Measurements from ENCODE around the gene DOCK6. TPM values are rescaled to one million over a fixed set of nuclear protein-coding genes. Genes with fewer than 3 reads are reported as not detected.

The DOCK6 gene
- polyA plus RNA-seq, 1 donor from 2014 or later, result not detected

DNA sequence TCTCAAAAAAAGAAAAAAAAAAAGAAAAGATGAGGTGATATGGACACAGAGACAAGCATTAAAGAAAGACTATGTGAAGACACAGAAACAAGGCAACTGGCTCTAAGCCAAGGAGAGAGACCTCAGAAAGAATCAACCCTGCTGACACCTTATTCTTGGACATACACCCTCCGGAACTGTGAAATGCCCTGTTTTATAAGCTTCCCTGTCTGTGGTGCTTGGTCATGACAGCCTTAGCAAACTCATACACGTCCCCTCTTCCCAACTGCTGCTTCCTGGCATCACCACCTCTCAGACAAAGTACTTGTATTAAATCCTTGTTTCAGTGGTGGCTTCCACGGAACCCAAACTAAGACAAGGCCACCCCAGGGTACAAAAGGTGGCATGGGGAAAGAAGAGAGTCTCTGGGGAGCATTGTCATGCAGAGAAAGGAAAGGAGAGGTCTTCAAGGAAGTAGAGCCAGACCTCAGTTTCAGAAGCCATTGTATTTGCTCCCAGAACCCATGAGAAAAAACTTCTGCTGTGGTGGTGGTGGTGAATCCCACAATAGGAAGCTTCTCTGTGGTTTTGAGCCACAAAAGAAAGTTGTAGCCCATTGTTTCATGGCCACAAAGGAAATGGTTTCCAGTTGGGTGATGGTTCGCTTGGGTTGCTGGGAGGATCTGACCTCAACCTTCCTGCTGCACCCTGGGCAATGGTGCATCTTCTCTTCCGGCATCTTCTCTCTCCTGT, 17.3 kb upstream of the DOCK6 start (continued):
- TF ChIP-seq EP300 (conservative IDR thresholded peaks at IDR 0.05; ENCODE audit: poor library complexity, severe bottlenecking) (no peak), POLR2AphosphoS5 (IDR thresholded peaks at IDR 0.05) (no peak)

DNA sequence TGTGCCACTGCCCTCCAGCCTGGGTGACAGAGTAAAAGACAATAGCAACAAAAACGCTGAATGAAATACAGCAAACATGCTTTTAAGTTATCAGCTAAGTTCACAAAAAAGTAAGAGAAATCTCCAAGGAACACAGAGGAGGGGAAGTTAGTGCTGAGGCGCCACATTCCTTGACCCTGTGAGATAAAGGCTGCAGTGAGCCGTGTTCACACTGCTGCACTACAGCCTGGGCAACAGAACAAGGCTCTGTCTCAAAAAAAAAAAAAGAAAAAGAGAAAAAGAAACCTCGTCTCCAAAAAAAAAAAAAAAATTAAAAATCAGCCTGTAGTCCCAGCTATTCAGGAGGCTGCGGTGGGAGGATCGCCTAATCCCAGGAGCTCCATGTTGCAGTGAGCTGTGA, 16.3 kb upstream of the DOCK6 start:
- Histone ChIP-seq H3K9me3 (ENCODE audit: low read length) (no peaks in the 10 kb centered on the region), H3K4me3 (ENCODE audit: low read length) (no peak overlapping the region), H3F3A (ENCODE audit: insufficient read depth, low read length, poor library complexity, severe bottlenecking) (no peaks in the 10 kb centered on the region), H3K9me2 (ENCODE audit: insufficient read depth, low read length) (no peaks in the 10 kb centered on the region), H3K79me2 (replicated peaks; ENCODE audit: insufficient read depth, low read length) (no peaks in the 10 kb centered on the region), H3K27me3 (ENCODE audit: insufficient read depth, low read depth, low read length) (no peaks in the 10 kb centered on the region), H3K9ac (ENCODE audit: low read length) (no peak overlapping the region), H3K4me2 (ENCODE audit: low read length) (no peak overlapping the region), H3K27ac (ENCODE audit: low read length) (no peak overlapping the region), H3K36me3 (ENCODE audit: insufficient read depth, low read length) (no peaks in the 10 kb centered on the region), H4K20me1 (ENCODE audit: insufficient read depth) (no peaks in the 10 kb centered on the region), H2AFZ (ENCODE audit: low read depth, low read length) (no peak overlapping the region)
- TF ChIP-seq RAD21 (conservative IDR thresholded peaks at IDR 0.05), result no peak
- TF ChIP-seq, protein P1, sequence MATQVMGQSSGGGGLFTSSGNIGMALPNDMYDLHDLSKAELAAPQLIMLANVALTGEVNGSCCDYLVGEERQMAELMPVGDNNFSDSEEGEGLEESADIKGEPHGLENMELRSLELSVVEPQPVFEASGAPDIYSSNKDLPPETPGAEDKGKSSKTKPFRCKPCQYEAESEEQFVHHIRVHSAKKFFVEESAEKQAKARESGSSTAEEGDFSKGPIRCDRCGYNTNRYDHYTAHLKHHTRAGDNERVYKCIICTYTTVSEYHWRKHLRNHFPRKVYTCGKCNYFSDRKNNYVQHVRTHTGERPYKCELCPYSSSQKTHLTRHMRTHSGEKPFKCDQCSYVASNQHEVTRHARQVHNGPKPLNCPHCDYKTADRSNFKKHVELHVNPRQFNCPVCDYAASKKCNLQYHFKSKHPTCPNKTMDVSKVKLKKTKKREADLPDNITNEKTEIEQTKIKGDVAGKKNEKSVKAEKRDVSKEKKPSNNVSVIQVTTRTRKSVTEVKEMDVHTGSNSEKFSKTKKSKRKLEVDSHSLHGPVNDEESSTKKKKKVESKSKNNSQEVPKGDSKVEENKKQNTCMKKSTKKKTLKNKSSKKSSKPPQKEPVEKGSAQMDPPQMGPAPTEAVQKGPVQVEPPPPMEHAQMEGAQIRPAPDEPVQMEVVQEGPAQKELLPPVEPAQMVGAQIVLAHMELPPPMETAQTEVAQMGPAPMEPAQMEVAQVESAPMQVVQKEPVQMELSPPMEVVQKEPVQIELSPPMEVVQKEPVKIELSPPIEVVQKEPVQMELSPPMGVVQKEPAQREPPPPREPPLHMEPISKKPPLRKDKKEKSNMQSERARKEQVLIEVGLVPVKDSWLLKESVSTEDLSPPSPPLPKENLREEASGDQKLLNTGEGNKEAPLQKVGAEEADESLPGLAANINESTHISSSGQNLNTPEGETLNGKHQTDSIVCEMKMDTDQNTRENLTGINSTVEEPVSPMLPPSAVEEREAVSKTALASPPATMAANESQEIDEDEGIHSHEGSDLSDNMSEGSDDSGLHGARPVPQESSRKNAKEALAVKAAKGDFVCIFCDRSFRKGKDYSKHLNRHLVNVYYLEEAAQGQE (IDR thresholded peaks at IDR 0.05; ENCODE audit: borderline replicate concordance), result no peak
- no peak for TF ChIP-seq EZH2 (IDR thresholded peaks at IDR 0.05; ENCODE audit: borderline replicate concordance, insufficient read depth, low read length, poor library complexity, severe bottlenecking)
- TF ChIP-seq, protein P2, sequence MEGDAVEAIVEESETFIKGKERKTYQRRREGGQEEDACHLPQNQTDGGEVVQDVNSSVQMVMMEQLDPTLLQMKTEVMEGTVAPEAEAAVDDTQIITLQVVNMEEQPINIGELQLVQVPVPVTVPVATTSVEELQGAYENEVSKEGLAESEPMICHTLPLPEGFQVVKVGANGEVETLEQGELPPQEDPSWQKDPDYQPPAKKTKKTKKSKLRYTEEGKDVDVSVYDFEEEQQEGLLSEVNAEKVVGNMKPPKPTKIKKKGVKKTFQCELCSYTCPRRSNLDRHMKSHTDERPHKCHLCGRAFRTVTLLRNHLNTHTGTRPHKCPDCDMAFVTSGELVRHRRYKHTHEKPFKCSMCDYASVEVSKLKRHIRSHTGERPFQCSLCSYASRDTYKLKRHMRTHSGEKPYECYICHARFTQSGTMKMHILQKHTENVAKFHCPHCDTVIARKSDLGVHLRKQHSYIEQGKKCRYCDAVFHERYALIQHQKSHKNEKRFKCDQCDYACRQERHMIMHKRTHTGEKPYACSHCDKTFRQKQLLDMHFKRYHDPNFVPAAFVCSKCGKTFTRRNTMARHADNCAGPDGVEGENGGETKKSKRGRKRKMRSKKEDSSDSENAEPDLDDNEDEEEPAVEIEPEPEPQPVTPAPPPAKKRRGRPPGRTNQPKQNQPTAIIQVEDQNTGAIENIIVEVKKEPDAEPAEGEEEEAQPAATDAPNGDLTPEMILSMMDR (IDR thresholded peaks at IDR 0.05; ENCODE audit: poor library complexity, severe bottlenecking), result no peak
- TF ChIP-seq POLR2AphosphoS5 (IDR thresholded peaks at IDR 0.05), result no peak
- TF ChIP-seq MXI1 (conservative IDR thresholded peaks at IDR 0.05; ENCODE audit: poor library complexity, severe bottlenecking), result no peak
- no peak for TF ChIP-seq TAF1 (IDR thresholded peaks at IDR 0.05; ENCODE audit: low read depth)
- TF ChIP-seq EP300 (conservative IDR thresholded peaks at IDR 0.05; ENCODE audit: poor library complexity, severe bottlenecking), result no peak
- no peak for TF ChIP-seq SMC3 (conservative IDR thresholded peaks at IDR 0.05; ENCODE audit: poor library complexity)

DNA sequence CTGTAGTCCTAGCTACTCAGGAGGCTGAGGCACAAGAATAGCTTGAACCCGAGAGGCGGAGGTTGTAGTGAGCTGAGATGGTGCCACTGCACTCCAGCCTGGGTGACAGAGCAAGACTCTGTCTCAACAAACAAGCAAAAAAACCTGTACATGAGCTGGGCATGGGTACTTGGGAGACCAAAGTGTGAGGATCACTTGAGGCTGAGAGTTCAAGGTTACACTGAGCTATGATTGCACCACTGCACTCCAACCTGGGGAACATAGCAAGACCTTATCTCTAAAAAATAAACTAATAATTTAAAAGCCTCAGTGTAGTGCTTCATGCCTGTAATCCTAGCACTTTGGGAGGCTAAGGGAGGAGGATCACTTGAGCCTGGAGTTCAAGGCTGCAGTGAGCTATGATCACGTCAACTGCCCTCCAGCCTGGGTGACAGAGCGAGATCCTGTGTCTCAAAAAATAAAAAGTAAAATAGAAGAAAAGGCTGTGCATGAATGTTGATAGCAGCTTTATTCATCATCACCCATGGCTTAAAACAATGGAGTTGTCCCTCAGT, 12.3 kb upstream of the DOCK6 start:
- H3K79me2 ChIP-seq (replicated peaks; ENCODE audit: insufficient read depth, low read length), result no peaks in the 10 kb centered on the region
- TF ChIP-seq EZH2 (IDR thresholded peaks at IDR 0.05; ENCODE audit: borderline replicate concordance, insufficient read depth, low read length, poor library complexity, severe bottlenecking), result no peak
- no peak for TF ChIP-seq TAF1 (IDR thresholded peaks at IDR 0.05; ENCODE audit: low read depth)
- TF ChIP-seq, protein P2 (IDR thresholded peaks at IDR 0.05; ENCODE audit: poor library complexity, severe bottlenecking), result no peak
- TF ChIP-seq SMC3 (conservative IDR thresholded peaks at IDR 0.05; ENCODE audit: poor library complexity), result no peak
- TF ChIP-seq EP300 (conservative IDR thresholded peaks at IDR 0.05; ENCODE audit: poor library complexity, severe bottlenecking), result no peak
- no peak overlapping the region for H3K9ac ChIP-seq (ENCODE audit: low read length)
- no peak overlapping the region for H3K4me3 ChIP-seq (ENCODE audit: low read length)
- no peak overlapping the region for H2AFZ ChIP-seq (ENCODE audit: low read depth, low read length)
- no peaks in the 10 kb centered on the region for H4K20me1 ChIP-seq (ENCODE audit: insufficient read depth)
- no peaks in the 10 kb centered on the region for H3K27me3 ChIP-seq (ENCODE audit: insufficient read depth, low read depth, low read length)
- H3K36me3 ChIP-seq (ENCODE audit: insufficient read depth, low read length), result no peaks in the 10 kb centered on the region
- no peaks in the 10 kb centered on the region for H3K9me3 ChIP-seq (ENCODE audit: low read length)
- no peak overlapping the region for H3K4me2 ChIP-seq (ENCODE audit: low read length)
- H3F3A ChIP-seq (ENCODE audit: insufficient read depth, low read length, poor library complexity, severe bottlenecking), result no peaks in the 10 kb centered on the region
- no peaks in the 10 kb centered on the region for H3K9me2 ChIP-seq (ENCODE audit: insufficient read depth, low read length)
- H3K27ac ChIP-seq (ENCODE audit: low read length), result no peak overlapping the region

All from neural cell (in vitro differentiated cells).